GM12878 (cell line): ENCODE measurements around the gene AFTPH. TPM values are rescaled to one million over a fixed set of nuclear protein-coding genes. Genes with fewer than 3 reads are reported as not detected.

Experiments
- ATAC-seq: fragments of 200-7000 bp; cut with Tn5 transposase; 3 replicates; pipeline ENCODE4 v1.9.1; 2020; ENCODE audit warnings: mild to moderate bottlenecking, moderate library complexity
- Bru-seq: library from RNA; stranded (reverse); fragments of 400-500 nt; gene quantifications from one replicate; lab custom pipeline; 2021; lab: Mats Ljungman, UMichigan
- BruChase-seq, 2 experiments: library from RNA; stranded (reverse); fragments of 400-500 nt; gene quantifications; one replicate each; lab custom pipeline; 2021; lab: Mats Ljungman, UMichigan
- BruUV-seq: library from RNA; stranded (reverse); fragments of 400-500 nt; replicated peaks from 2 replicates; lab custom pipeline; 2021; lab: Mats Ljungman, UMichigan
- CTCF ChIA-PET: fragments of 300-600 bp; sonication (Branson Sonifier 250); formaldehyde crosslinking; extraction: SDS; loops from one replicate; lab custom pipeline; 2021; ENCODE audit warnings: inconsistent platforms; lab: Yijun Ruan, JAX
- POLR2A ChIA-PET: fragments of 350-600 bp; formaldehyde crosslinking; extraction: SDS; loops from one replicate; lab custom pipeline; 2021; ENCODE audit warnings: inconsistent platforms; lab: Charles Lee
- RAD21 ChIA-PET: fragments of 300-600 bp; sonication (Branson Sonifier 250); formaldehyde crosslinking; loops from one replicate; lab custom pipeline; 2023; ENCODE audit warnings: antibody characterized with exemption; ENCODE audit not compliant: unreplicated experiment; lab: Charles Lee
- SMC1A ChIA-PET: fragments of 300-600 bp; sonication (Branson Sonifier 250); formaldehyde crosslinking; loops from one replicate; lab custom pipeline; 2023; ENCODE audit not compliant: unreplicated experiment, uncharacterized antibody; lab: Charles Lee
- DNase-seq: peaks from one replicate; pipeline ENCODE4 v3.0.0-alpha.2; 2011; ENCODE audit warnings: low read depth, low spot score
- FAIRE-seq: peaks from 3 replicates; lab custom pipeline; 2011; peaks lifted over from hg19 to GRCh38; lab: Jason Lieb, UNC
- H2AFZ ChIP-seq: 2 replicates; pipeline ENCODE4 v1.6.0; 2011; ENCODE audit warnings: low read depth, low read length, control low read depth; ENCODE audit not compliant: control insufficient read depth
- H3K27ac ChIP-seq: 2 replicates; pipeline ENCODE4 v1.5.1; 2011; ENCODE audit warnings: control low read depth; ENCODE audit not compliant: control insufficient read depth, insufficient read depth
- H3K27me3 ChIP-seq, 2 experiments: replicated peaks in 1 of 2; 2 replicates each; pipeline versions ENCODE4 v1.6.0 to v1.6.1; 2011; ENCODE audit warnings: low read length in 1 of 2; ENCODE audit not compliant: control insufficient read depth in 2 of 2, insufficient read depth in 2 of 2
- H3K36me3 ChIP-seq, 2 experiments: 2 replicates each; pipeline ENCODE4 v1.5.1; 2011; ENCODE audit warnings: low read length in 1 of 2; ENCODE audit not compliant: control insufficient read depth in 2 of 2, insufficient read depth in 2 of 2
- H3K4me1 ChIP-seq: 2 replicates; pipeline ENCODE4 v1.6.1; 2011; ENCODE audit warnings: mild to moderate bottlenecking, low read length, moderate library complexity, mixed read lengths; ENCODE audit not compliant: control insufficient read depth, insufficient read depth
- H3K4me2 ChIP-seq: 2 replicates; pipeline ENCODE4 v1.6.0; 2011; ENCODE audit warnings: control low read depth; ENCODE audit not compliant: control insufficient read depth, insufficient read depth
- H3K4me3 ChIP-seq: fragments of 200-600 bp; sonication (generic); 2 replicates; pipeline ENCODE4 v1.5.1; 2016
- H3K79me2 ChIP-seq: 2 replicates; pipeline ENCODE4 v1.6.0; 2011; ENCODE audit warnings: low read length; ENCODE audit not compliant: control insufficient read depth, insufficient read depth
- H3K9ac ChIP-seq: 2 replicates; pipeline ENCODE4 v1.8.0; 2011; ENCODE audit warnings: low read length, control low read depth, mixed read lengths; ENCODE audit not compliant: control insufficient read depth, insufficient read depth
- H3K9me3 ChIP-seq: replicated peaks from 3 replicates; pipeline ENCODE4 v1.5.1; 2011; ENCODE audit warnings: mild to moderate bottlenecking, low read length; ENCODE audit not compliant: control insufficient read depth, insufficient read depth
- H4K20me1 ChIP-seq: 2 replicates; pipeline ENCODE4 v1.6.0; 2011; ENCODE audit not compliant: control insufficient read depth, insufficient read depth
- BHLHE40 ChIP-seq, 2 experiments: fragments of 450-650 bp in 1 of 2; IDR thresholded peaks; 2 replicates each; pipeline ENCODE4 v1.6.1; 2011 to 2017; ENCODE audit warnings: low read depth in 2 of 2, borderline replicate concordance in 1 of 2, improper control_type of control experiment in 1 of 2, low read length in 1 of 2, mild to moderate bottlenecking in 1 of 2
- CBX5 ChIP-seq: sonication (generic); IDR thresholded peaks from 2 replicates; pipeline ENCODE4 v1.6.1; 2016; ENCODE audit warnings: low read depth, moderate library complexity, mild to moderate bottlenecking, inconsistent platforms
- CEBPB ChIP-seq, 2 experiments: fragments of 150-350 bp in 1 of 2; IDR thresholded peaks; 2 replicates each; pipeline ENCODE4 v1.6.1; 2012 to 2014; ENCODE audit warnings: low read depth in 2 of 2, low read length in 2 of 2, borderline replicate concordance in 1 of 2, inconsistent platforms in 1 of 2
- FOXM1 ChIP-seq: IDR thresholded peaks from 2 replicates; pipeline ENCODE4 v1.6.1; 2012; ENCODE audit warnings: low read depth, mild to moderate bottlenecking, inconsistent platforms, low read length, moderate library complexity
- IRF4 ChIP-seq: IDR thresholded peaks from 2 replicates; pipeline ENCODE4 v1.6.1; 2011; ENCODE audit warnings: low read depth, low read length
- SIX5 ChIP-seq: IDR thresholded peaks from 2 replicates; pipeline ENCODE4 v1.6.1; 2011; ENCODE audit warnings: mild to moderate bottlenecking, low read depth, low read length, moderate library complexity; ENCODE audit not compliant: severe bottlenecking
- SMC3 ChIP-seq: IDR thresholded peaks from 2 replicates; pipeline ENCODE4 v1.6.1; 2011; ENCODE audit warnings: low read length, improper control_type of control experiment, borderline replicate concordance
- WGBS: methylation state at CpG from one replicate; pipeline ENCODE4 v1.1.6; 2016; ENCODE audit warnings: low lambda C conversion rate; ENCODE audit not compliant: insufficient replicate concordance, insufficient coverage; ENCODE audit errors: missing lambda C conversion rate; 5-methylcytosine and 5-hydroxymethylcytosine counted together
- in situ Hi-C: fragments of 300-500 bp; cut with MboI; formaldehyde crosslinking; loops from 9 replicates; pipeline ENCODE4 v1.14.3; 2018; ENCODE audit warnings: mixed read lengths
- intact Hi-C: fragments of 100-400 bp; cut with micrococcal nuclease; formaldehyde crosslinking; loops from one replicate; pipeline ENCODE4 v1.14.2; 2022; ENCODE audit not compliant: unreplicated experiment
- long read RNA-seq, 2 experiments: library from polyadenylated mRNA; unstranded; transcript quantifications; one replicate each; pipeline ENCODE4 v2.0.0, GENCODE V29; 2019 to 2020
- polyA minus RNA-seq, 3 experiments: library from RNA; depleted of rRNA, polyadenylated mRNA; stranded (reverse); fragments of >200 nt; gene quantifications; 2 replicates each; pipeline ENCODE4 v1.2.3, GENCODE V29; 2011
- polyA plus RNA-seq, 11 experiments: library from polyadenylated mRNA; depleted of rRNA in 4 of 11; unstranded in 6 of 11; stranded (reverse) in 5 of 11; fragments of >200 nt; fragmentation: Nextera tagmentation in 4 of 11; fragmentation: Illumina TruSeq in 1 of 11; extraction: Ambion mirVana in 4 of 11; extraction: Trizol in 1 of 11; gene quantifications; 1 replicate in 1 of 11; 2 replicates in 10 of 11; pipeline versions ENCODE4 v1.2.1 to v1.2.3, GENCODE V29; 2011 to 2016; ENCODE audit warnings: inconsistent platforms in 2 of 11, missing spikeins in 2 of 11, low read depth in 1 of 11
- total RNA-seq, 4 experiments: library from RNA; depleted of rRNA in 3 of 4; stranded (reverse); fragments of >200 nt in 3 of 4; fragmentation: Illumina TruSeq in 1 of 4; extraction: Trizol in 1 of 4; gene quantifications; 2 replicates each; pipeline versions ENCODE4 v1.2.1 to v1.2.3, GENCODE V29; 2013 to 2021
- TF ChIP-seq, protein P1 (sequence below), 3 experiments: IDR thresholded peaks in 2 of 3; conservative IDR thresholded peaks in 1 of 3; 2 replicates each; pipeline ENCODE4 v1.5.1; 2011; ENCODE audit warnings: low read depth in 3 of 3, low read length in 3 of 3, mild to moderate bottlenecking in 3 of 3, control low read depth in 2 of 3, moderate library complexity in 2 of 3, inconsistent platforms in 1 of 3, mixed read lengths in 1 of 3; ENCODE audit not compliant: control insufficient read depth in 2 of 3, insufficient read depth in 1 of 3; ENCODE audit errors: extremely low read depth in 1 of 3

AFTPH gene, protein sequence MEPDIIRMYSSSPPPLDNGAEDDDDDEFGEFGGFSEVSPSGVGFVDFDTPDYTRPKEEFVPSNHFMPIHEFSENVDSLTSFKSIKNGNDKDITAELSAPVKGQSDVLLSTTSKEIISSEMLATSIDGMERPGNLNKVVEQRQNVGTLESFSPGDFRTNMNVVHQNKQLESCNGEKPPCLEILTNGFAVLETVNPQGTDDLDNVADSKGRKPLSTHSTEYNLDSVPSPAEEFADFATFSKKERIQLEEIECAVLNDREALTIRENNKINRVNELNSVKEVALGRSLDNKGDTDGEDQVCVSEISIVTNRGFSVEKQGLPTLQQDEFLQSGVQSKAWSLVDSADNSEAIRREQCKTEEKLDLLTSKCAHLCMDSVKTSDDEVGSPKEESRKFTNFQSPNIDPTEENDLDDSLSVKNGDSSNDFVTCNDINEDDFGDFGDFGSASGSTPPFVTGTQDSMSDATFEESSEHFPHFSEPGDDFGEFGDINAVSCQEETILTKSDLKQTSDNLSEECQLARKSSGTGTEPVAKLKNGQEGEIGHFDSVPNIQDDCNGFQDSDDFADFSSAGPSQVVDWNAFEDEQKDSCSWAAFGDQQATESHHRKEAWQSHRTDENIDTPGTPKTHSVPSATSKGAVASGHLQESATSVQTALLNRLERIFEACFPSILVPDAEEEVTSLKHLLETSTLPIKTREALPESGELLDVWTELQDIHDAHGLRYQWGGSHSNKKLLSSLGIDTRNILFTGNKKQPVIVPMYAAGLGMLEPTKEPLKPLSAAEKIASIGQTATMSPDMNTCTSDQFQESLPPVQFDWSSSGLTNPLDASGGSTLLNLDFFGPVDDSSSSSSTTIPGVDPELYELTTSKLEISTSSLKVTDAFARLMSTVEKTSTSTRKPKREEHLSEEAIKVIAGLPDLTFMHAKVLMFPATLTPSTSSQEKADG
- total RNA-seq (2013; cell fraction: nucleolus; rRNA removed), result 106 and 111 TPM in 2 replicates
- 51.3 and 60.1 TPM in 2 replicates for total RNA-seq (2014; rRNA removed)
- 77.3 and 79.8 TPM in 2 replicates for total RNA-seq (2014; rRNA removed; fragmentation: Illumina TruSeq; extraction: Trizol)
- total RNA-seq (2021), result 37.9 and 40.0 TPM in 2 replicates
- polyA plus RNA-seq (2011; ENCODE audit: low read depth), result 32.0 TPM
- 63.5 and 86.7 TPM in 2 replicates for polyA plus RNA-seq (2011; rRNA removed)
- 30.5 and 37.4 TPM in 2 replicates for polyA plus RNA-seq (2011; cell fraction: cytosol; rRNA removed)
- polyA plus RNA-seq (2011; cell fraction: nucleus; rRNA removed), result 27.5 and 29.9 TPM in 2 replicates
- 54.8 and 55.7 TPM in 2 replicates for polyA plus RNA-seq (2012)
- polyA plus RNA-seq (2014; fragmentation: Illumina TruSeq; extraction: Trizol), result 59.5 and 87.1 TPM in 2 replicates
- polyA plus RNA-seq (2014; fragmentation: Nextera tagmentation; extraction: Ambion mirVana), result 10 to 100 TPM; 25.6 to 38.7 TPM
- 34.1 and 39.0 TPM in 2 replicates for polyA plus RNA-seq (2014; rRNA removed)
- polyA plus RNA-seq (2016; fragmentation: Nextera tagmentation; extraction: Ambion mirVana), result 10 to 100 TPM; 29.9 to 33.3 TPM
- 47.8 and 54.3 TPM in 2 replicates for polyA minus RNA-seq (2011; rRNA and poly(A)+ RNA removed)
- polyA minus RNA-seq (2011; cell fraction: cytosol; rRNA and poly(A)+ RNA removed), result 16.6 and 23.3 TPM in 2 replicates
- 22.0 and 25.4 TPM in 2 replicates for polyA minus RNA-seq (2011; cell fraction: nucleus; rRNA and poly(A)+ RNA removed)
- percentile 94 among the genes with signal in this experiment for Bru-seq, nascent RNA
- BruChase-seq, experiment 1, labeled RNA remaining after a 6-hour chase, result percentile 83 among the genes with signal in this experiment
- BruChase-seq, experiment 2, labeled RNA remaining after a 2-hour chase, result percentile 92 among the genes with signal in this experiment
- long read RNA-seq, experiment 1, full-length matches to known transcripts, result 8 of 11 reads
- long read RNA-seq, experiment 1, partial matches to known transcripts, result 2 of 11 reads
- long read RNA-seq, experiment 1, other reads (novel, unspliced or antisense), result 1 of 11 reads
- long read RNA-seq, experiment 2, full-length matches to known transcripts, result 34 of 77 reads
- long read RNA-seq, experiment 2, partial matches to known transcripts, result 22 of 77 reads
- long read RNA-seq, experiment 2, other reads (novel, unspliced or antisense), result 21 of 77 reads

DNA sequence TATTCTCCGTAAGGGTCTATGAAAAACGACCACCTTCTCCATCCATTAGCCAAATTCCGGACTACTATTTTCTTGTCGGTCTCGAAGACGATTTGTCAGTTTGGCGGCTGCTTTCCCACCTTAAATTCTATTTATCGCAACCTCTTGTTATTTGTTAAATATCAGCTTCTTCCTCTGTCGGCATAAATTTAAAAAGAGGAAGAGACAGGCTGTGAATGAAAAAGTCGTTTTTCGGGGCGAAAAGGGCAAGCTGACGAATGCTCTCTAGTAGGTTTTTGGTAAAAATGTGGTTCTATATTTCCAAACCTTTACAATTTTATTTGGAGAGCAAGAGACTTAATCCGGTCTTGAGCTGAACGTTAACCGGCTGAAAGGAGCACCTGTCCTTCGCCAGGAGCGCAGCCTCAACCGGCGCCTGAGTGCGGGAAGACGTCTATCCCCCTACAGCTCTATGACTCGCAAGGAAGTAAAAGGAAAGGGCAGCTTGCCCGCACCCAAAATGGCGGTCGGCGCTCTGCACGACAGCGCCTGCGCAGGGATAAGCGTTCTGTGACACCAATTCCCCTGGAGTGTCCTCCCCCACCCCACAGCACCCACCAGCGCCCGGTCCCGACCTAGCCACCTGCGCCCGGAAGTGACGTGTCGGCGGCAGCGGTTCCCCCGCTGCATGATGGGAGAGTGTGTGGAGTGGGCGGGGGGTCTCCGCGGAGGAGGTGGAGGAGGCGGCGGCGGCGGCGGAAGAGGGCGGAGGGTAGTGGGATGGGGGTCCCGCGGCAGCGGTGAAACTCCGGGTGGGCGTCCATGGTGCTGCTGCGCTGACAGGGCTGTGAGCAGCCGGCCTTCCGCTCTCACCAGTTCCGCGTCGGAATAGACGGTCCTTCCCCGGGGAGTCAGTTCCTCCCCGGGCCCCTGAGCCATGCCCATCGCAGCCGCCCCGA, at the start of gene AFTPH:
Gene AFTPH, plus strand, starts transcription at position 663 of the 938 bp plus-strand sequence. CDS start 27,147 bp downstream, outside the sequence.
- RAD21 ChIA-PET, result interaction anchor here (0.7 to 7.6 kb wide), 46 partner anchors 9 to 532 kb away, joined by 3 to 93 read pairs (median 6); partner anchors contain the start of genes CEP68 and SERTAD2
- peak within 1 kb of the TSS; percentile 94 for H3K27ac ChIP-seq
- SMC1A ChIA-PET, result interaction anchor here (0.6 to 7.8 kb wide), 46 partner anchors 7 to 702 kb away, joined by 3 to 106 read pairs (median 5); partner anchors contain the start of gene RAB1A
- peaks cover 11% of the 10 kb centered on the region for H3K4me1 ChIP-seq
- in situ Hi-C loops (loop anchor here (5.0 kb wide), 1 partner anchor 338 kb away; no protein-coding TSS in a partner anchor), intact Hi-C loops (loop anchor here (1.0 to 5.0 kb wide), 6 partner anchors 113 to 508 kb away; no protein-coding TSS in a partner anchor)
- no peaks in the 10 kb centered on the region for H3K9me3 ChIP-seq
- FAIRE-seq (peak; percentile 85), DNase-seq (peak; percentile 98), ATAC-seq (peak; percentile 86)
- CTCF ChIA-PET, result interaction anchor here (0.7 to 6.8 kb wide), 51 partner anchors 10 to 509 kb away, joined by 3 to 145 read pairs (median 7); partner anchors contain the start of gene SERTAD2
- peak within 1 kb of the TSS; percentile 97 for H3K4me2 ChIP-seq
- under 1% methylated on average over 54 of the region's 67 CpGs for WGBS
- peak within 1 kb of the TSS; percentile 95 for H3K4me3 ChIP-seq
- H3K36me3 ChIP-seq, result no peaks in the 10 kb centered on the region
- H3K79me2 ChIP-seq, result peaks cover 58% of the 10 kb centered on the region
- peak within 1 kb of the TSS; percentile 87 for H2AFZ ChIP-seq
- H4K20me1 ChIP-seq, result no peaks in the 10 kb centered on the region
- peak within 1 kb of the TSS; percentile 83 for H3K9ac ChIP-seq
- TSS peak; percentile 87 for BruUV-seq
- POLR2A ChIA-PET, result interaction anchor here (0.7 to 3.8 kb wide), 27 partner anchors 9 to 393 kb away, joined by 3 to 20 read pairs (median 4); partner anchors contain the start of gene SERTAD2
- no peaks in the 10 kb centered on the region for H3K27me3 ChIP-seq
- TF ChIP-seq, protein P1, sequence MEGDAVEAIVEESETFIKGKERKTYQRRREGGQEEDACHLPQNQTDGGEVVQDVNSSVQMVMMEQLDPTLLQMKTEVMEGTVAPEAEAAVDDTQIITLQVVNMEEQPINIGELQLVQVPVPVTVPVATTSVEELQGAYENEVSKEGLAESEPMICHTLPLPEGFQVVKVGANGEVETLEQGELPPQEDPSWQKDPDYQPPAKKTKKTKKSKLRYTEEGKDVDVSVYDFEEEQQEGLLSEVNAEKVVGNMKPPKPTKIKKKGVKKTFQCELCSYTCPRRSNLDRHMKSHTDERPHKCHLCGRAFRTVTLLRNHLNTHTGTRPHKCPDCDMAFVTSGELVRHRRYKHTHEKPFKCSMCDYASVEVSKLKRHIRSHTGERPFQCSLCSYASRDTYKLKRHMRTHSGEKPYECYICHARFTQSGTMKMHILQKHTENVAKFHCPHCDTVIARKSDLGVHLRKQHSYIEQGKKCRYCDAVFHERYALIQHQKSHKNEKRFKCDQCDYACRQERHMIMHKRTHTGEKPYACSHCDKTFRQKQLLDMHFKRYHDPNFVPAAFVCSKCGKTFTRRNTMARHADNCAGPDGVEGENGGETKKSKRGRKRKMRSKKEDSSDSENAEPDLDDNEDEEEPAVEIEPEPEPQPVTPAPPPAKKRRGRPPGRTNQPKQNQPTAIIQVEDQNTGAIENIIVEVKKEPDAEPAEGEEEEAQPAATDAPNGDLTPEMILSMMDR (IDR thresholded peaks at IDR 0.05 in 2 of 3, conservative IDR thresholded peaks at IDR 0.05 in 1 of 3; ENCODE audit: control insufficient read depth in 2 of 3, extremely low read depth in 1 of 3, insufficient read depth in 1 of 3, low read depth in 3 of 3, low read length in 3 of 3), result no peak
- TF ChIP-seq CBX5 (no peak), IRF4 (0 out of 2 replicates have a peak, but pooled peaks have one; percentile 3), SMC3 (0 out of 2 replicates have a peak, but pooled peaks have one; percentile 10), SIX5 (peak; percentile 64), CEBPB (IDR thresholded peaks at IDR 0.05; ENCODE audit: borderline replicate concordance in 1 of 2, low read depth in 2 of 2, low read length in 2 of 2) (no peak), FOXM1 (no peak), BHLHE40 (IDR thresholded peaks at IDR 0.05; ENCODE audit: borderline replicate concordance in 1 of 2, low read depth in 2 of 2, low read length in 1 of 2) (peak in 1 of 2 experiments; percentile 59; a peak in 2 of 4 replicates)
